Measurements from ENCODE around the gene C5orf58. TPM values are rescaled to one million over a fixed set of nuclear protein-coding genes. Genes with fewer than 3 reads are reported as not detected.
A peak's percentile ranks its signal among the peaks of the same experiment; 100 is the strongest.

C5orf58 gene
- total and polyA plus RNA-seq, 2 donors (not counting 1 experiment from before 2014, with no cell fraction given): not detected

DNA sequence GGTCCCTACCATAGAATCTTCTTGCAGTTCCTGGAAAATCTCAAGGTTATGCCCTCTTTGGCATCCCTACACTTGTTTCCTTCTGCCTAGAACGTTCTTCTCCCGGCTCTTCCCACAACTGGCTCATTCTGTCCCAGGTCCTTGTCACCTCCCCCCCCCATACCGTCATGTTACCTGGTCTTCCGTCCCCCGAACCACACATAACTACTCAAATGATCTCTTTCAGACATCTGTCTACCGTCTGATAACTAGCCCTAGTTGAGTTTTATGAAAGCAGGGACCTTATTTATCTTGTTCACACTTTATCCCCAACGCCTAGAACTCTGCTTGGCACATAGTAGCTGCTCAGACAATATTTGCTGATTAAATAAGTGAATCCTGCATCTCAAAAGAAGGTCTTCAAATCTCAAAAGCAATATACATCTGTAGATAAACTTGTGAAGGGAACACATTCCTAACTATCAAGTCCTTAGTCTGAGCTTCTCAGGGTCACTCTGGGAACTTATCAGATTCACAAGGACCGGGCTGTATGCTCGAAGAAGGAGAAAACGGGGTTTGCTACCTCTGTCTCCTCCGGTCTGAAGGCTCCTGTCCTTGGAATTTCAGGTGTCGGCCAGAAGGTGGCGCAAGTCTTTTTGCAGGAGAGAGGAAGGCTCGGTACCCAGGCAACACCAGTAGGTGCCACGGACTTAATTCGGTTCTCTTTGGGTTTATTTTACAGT lies 34.8 kb downstream of the C5orf58 start:
- CTCF ChIA-PET: interaction anchor here (0.6 to 6.9 kb wide), 19 partner anchors 9 to 155 kb away, joined by 3 to 218 read pairs (median 7); partner anchors contain the start of gene LCP2
- WGBS (ENCODE audit: insufficient coverage): 46% methylated on average over 6 of the region's 16 CpGs
- DNase-seq (peak; percentile 85), ATAC-seq (ENCODE audit: low read depth) (peak; percentile 95)
- Histone ChIP-seq H3K27ac (ENCODE audit: low read length in 2 of 2) (no peak overlapping the region), H3K79me2 (ENCODE audit: control insufficient read depth, insufficient read depth, low read length) (no peaks in the 10 kb centered on the region), H3K36me3 (replicated peaks in 1 of 2; ENCODE audit: control extremely low read depth in 1 of 2, control insufficient read depth in 1 of 2, extremely low read depth in 1 of 2, insufficient read depth in 2 of 2, low read length in 1 of 2) (peaks cover 2 to 3% of the 10 kb centered on the region in 2 experiments), H3K9ac (ENCODE audit: low read length) (no peak overlapping the region), H3K4me3 (ENCODE audit: control extremely low read depth in 1 of 5, extremely low read depth in 1 of 5, insufficient read depth in 1 of 5, low read depth in 2 of 5, low read length in 4 of 5) (no peak overlapping the region), H3K27me3 (replicated peaks in 1 of 4; ENCODE audit: control extremely low read depth in 1 of 4, control insufficient read depth in 3 of 4, insufficient read depth in 4 of 4, low read length in 3 of 4) (peaks cover 0 to 5% (median 0%) of the 10 kb centered on the region in 4 experiments), H4K20me1 (ENCODE audit: control insufficient read depth, insufficient read depth, low read length, poor library complexity, severe bottlenecking) (no peaks in the 10 kb centered on the region), H3K4me2 (replicated peaks; ENCODE audit: low read depth, low read length, poor library complexity, severe bottlenecking) (peak overlapping the region; percentile 56), H3K9me3 (ENCODE audit: control extremely low read depth in 1 of 3, control insufficient read depth in 2 of 3, insufficient read depth in 1 of 3, low read length in 2 of 3) (no peaks in the 10 kb centered on the region), H2AFZ (ENCODE audit: insufficient read depth, low read depth, low read length, poor library complexity, severe bottlenecking) (no peak overlapping the region), H3K4me1 (ENCODE audit: control insufficient read depth in 2 of 2, insufficient read depth in 2 of 2, low read length in 2 of 2) (peaks cover 13 to 17% of the 10 kb centered on the region in 2 donors)
- Mint-ChIP-seq H3K9me3 (ENCODE audit: insufficient read depth) (no peaks in the 10 kb centered on the region), H3K27me3 (peaks cover 13% of the 10 kb centered on the region), H3K4me1 (peaks cover 19% of the 10 kb centered on the region), H3K4me3 (peak overlapping the region; percentile 19), H3K27ac (no peak overlapping the region)
- TF ChIP-seq, protein P1, sequence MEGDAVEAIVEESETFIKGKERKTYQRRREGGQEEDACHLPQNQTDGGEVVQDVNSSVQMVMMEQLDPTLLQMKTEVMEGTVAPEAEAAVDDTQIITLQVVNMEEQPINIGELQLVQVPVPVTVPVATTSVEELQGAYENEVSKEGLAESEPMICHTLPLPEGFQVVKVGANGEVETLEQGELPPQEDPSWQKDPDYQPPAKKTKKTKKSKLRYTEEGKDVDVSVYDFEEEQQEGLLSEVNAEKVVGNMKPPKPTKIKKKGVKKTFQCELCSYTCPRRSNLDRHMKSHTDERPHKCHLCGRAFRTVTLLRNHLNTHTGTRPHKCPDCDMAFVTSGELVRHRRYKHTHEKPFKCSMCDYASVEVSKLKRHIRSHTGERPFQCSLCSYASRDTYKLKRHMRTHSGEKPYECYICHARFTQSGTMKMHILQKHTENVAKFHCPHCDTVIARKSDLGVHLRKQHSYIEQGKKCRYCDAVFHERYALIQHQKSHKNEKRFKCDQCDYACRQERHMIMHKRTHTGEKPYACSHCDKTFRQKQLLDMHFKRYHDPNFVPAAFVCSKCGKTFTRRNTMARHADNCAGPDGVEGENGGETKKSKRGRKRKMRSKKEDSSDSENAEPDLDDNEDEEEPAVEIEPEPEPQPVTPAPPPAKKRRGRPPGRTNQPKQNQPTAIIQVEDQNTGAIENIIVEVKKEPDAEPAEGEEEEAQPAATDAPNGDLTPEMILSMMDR (IDR thresholded peaks at IDR 0.05): peak; percentile 90
- no peak for TF ChIP-seq EZH2 (IDR thresholded peaks at IDR 0.05; ENCODE audit: borderline replicate concordance, insufficient read depth, low read depth, low read length, poor library complexity, severe bottlenecking)
- intact Hi-C loops (cut with micrococcal nuclease): loop anchor here (1.0 to 5.0 kb wide), 6 partner anchors 35 to 165 kb away; no protein-coding TSS in a partner anchor
- POLR2A ChIA-PET: interaction anchor here (0.7 kb wide), 1 partner anchor 64 kb away, joined by 3 read pairs; no protein-coding TSS in a partner anchor

Measured in B cell (primary cell).